Stimulated activated CD4-positive, alpha-beta T cell treated with anti-CD3 and anti-CD28 coated beads, Interleukin-12 subunit alpha, Interleukin-12 subunit beta, amount 100 ng/mL, for 24 hours (primary cell): ENCODE data around the gene ACVR2B.

Source experiments
- DNase-seq, 2 experiments: peaks; one replicate each; pipeline ENCODE4 v3.0.0-alpha.2; 2020; ENCODE audit warnings: low read depth in 2 of 2

ACVR2B gene

GRCh38 chr3:38458796-38459498, 5.3 kb downstream of the ACVR2B start:
- DNase-seq, result no peak

DNA sequence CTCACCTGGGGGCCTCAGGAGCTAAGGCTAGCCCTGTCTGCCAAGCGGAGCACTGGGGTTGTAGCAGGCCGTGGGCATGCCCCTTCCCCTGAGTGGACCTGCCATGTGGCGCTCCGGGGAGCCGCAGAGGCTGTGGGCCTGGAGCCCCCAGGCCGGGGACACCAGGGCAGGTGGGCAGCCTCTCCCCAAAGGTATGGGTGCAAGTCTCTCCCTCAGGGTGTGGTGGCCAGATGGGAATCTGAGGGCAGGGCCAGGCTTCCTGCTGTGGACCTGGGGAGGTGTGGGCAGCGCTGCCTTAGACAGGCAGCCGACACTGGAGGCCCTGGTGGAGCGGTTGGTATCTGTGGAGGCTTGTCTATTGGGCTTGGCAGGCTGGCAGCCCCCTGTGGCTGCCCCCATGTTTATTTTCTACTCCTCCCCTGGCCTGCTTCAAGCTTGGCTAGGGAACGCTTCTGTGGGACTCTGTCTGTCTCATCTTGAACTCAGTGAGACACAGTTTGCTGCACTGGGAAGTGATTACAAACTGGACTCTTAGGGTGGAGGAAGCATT, 5.9 kb downstream of the ACVR2B start:
- DNase-seq, result no peak

DNA sequence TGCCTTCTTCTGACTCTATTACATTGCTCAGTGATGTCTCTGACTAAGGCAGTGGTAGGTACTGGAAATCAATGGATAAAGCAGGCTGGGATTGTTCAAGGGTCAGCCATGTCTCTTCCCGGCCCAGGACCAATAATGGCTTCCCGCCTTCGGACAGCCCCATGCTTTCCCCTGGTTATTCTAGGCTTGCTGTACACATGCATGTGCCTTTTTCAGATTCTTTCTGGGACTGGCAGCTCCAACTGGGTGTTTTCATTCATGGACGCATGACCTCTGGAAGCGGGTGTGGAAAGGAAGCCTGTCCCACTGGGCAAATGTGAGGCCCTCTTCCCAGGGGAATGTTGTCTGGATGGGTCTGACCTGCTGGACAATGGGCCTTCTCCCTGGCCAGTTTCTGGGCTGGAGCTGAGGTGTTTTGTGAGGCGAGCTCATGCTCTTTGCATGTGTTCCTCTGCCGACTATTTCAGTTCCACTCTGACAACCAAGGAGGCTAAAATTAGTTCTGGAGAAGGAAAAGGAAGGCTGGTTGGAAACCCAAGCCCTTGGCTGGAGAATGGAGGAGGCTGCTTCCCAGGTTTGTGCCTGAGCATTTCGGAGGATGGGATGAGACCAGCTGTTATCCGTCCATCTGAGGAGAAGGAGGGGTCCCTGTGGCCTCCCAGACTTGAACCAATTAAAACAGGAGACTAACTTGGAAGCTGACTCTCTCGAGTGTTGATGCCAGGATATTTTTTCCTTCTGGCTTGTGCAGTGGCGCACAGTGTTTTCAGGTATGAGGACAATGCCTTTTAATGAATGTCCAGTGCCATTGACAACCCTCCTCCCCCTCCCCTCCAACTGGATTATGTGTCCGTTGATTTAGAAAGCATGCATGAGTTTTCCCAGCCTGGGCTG, 6.9 kb downstream of the ACVR2B start:
- no peak for DNase-seq

DNA sequence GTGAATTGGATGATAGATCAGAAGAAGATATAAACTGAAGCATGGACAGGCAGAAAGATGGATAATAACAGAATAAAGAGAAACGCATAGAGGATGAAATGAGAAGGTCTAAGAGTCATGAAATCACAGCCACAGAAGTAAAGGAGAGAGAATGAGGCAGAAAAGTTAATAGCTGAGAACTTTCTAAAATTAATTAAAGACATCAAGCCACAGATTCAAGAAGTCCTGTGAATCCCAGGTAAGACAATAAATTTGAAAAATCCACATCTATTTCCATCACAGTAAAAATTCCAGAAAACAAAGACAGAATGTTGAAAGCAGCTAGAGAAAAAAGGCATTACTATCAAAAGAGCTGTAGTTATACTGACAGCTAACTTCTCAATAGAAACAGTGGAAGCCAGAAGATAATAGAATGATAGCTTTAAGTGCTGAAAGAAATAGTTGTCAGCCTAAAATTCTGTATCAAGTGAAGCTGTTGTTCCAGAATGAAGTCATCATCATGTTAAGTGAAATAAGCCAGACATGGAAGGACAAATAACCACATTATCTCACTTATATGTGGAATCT, 12.0 kb downstream of the ACVR2B start:
- no peak for DNase-seq

- DNase-seq, result no peak
Measured at GRCh38 chr3:38468765-38469164, 15.1 kb downstream of the ACVR2B start.

GRCh38 chr3:38469852-38470251, 16.2 kb downstream of the ACVR2B start:
- DNase-seq, result no peak

DNA sequence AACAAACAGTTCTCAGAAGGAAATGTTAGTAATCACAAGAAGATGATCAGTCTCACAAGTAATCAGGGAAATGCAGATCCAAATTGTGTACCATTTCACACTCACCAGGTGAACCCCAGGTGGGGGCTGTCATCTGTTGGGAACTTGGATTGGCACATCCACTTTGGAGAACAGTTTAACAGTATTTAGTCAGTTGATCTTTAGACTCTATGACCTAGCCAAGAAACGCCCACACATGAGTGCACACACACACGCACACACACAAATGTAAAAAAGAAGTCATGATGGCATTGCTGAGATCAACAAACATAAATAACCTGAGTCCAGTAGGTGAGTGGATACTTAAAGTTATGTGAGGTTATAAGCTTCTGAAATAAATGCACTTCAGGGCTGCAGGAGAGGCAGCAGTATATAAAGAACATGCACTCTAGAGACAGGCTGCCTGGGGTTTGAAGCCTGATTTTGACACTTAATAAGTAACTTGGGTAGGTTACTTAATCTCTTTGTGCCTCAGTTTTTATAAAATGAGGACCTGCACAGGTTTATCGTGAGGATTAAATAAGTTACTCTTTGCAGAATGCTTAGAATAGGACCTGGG, 17.7 kb downstream of the ACVR2B start:
- no peak for DNase-seq

DNA sequence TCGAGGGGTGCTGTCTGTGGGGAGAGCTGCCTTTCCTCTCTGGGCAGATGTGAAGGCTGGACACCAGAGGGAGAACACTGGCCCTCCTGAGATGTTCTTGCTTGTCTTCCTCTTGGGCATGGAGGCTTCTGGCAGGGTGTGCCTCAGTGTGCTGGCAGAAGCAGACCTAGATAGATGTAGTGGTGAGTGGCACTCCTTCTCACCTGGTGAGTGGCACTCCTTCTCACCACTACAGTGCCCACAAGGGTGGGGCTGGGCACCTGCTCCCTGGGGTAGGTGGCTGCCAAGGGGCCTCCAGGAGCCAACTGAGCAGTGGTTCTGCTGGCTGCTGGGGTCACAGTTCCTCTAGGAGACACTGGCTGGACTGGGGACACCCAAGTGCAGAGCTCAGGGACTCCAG, 18.7 kb downstream of the ACVR2B start:
- no peak for DNase-seq

DNA sequence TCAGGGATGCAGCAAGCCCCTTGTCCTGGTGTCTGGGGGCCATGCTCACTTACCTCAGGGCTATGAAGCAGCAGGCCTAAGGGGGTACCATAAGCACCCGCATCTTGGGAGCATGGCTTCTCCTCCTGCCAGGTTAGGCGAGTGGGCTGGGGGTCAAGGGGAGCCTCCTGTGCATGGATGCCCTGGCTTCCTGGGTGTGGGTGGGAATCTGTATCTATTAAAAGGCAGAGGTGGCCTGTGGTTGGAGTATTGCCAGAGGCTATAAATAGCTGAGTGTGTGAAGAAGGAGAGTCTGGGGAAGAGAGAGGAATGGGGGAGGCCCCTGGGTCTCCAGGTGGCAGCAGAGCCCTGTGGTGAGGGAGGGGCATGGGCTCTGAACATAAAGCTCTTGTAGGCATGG, 19.5 kb downstream of the ACVR2B start:
- no peak for DNase-seq

- DNase-seq, result no peak
Measured at GRCh38 chr3:38474928-38475605, 21.4 kb downstream of the ACVR2B start.

DNA sequence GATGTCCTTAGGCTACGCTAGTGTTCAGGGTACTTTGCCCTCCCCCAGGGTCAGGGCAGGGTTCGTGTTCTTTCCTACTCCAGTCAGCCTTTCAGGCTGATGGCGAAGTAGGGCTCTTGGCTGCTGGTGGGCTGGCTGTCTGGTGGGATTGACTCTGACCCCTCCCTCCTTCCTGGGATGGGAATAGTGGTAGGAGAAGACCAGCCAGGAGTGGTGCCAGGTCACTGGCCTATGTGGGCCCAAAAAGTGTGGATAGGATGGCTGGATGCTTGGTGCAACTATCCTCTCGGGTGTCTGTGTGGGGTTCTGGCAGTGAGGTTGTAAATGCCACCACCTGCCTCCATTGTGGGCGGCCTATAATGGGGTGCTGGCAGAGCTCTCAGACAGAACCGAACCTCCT, 22.0 kb downstream of the ACVR2B start:
- DNase-seq, result no peak

- DNase-seq, result no peak
Measured at GRCh38 chr3:38476157-38476756, 22.6 kb downstream of the ACVR2B start.

DNA sequence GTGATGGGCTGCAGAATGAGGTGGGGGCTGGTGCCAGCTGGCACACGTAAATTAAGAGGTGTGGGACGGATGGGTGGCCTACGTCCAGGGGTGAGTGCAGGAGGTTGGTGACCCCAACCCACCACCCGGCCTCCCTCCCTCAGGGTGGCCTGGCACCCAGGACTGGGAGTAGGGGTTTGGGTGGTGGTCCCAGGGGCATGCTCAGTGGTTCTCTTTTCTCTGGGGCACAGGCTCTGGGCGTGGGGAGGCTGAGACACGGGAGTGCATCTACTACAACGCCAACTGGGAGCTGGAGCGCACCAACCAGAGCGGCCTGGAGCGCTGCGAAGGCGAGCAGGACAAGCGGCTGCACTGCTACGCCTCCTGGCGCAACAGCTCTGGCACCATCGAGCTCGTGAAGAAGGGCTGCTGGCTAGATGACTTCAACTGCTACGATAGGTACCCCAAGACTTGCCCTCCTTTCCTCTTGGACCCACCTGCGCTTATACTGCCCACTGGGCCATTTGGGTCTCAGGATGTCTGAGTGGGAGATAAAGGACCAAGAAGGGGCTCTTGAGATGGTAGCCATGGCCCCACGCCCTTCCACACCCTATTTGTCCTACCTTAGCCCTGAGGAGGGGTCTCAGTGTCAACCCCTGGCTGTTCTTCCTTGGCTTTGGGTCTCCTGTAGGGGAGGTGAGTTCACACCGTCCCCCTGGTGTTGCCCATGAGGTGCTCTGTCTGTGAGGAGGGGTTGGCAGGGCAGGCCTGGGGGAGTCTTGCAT, 23.5 kb downstream of the ACVR2B start:
- DNase-seq, result no peak

DNA sequence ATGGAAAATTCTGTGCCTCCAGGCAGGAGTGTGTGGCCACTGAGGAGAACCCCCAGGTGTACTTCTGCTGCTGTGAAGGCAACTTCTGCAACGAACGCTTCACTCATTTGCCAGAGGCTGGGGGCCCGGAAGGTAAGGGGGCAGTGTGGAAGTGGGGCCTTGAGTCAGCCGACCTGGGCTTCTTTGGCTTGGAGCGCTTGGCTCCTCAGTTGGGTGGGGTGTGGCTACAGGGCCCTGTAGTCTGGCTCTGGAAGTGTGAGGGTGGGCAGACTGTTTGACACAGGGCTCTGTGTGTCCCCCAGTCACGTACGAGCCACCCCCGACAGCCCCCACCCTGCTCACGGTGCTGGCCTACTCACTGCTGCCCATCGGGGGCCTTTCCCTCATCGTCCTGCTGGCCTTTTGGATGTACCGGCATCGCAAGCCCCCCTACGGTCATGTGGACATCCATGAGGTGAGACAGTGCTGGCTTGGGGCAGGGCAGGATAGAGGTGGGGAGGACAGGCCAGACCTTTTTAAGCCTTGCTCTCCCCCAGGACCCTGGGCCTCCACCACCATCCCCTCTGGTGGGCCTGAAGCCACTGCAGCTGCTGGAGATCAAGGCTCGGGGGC, 24.3 kb downstream of the ACVR2B start:
- DNase-seq, result no peak

DNA sequence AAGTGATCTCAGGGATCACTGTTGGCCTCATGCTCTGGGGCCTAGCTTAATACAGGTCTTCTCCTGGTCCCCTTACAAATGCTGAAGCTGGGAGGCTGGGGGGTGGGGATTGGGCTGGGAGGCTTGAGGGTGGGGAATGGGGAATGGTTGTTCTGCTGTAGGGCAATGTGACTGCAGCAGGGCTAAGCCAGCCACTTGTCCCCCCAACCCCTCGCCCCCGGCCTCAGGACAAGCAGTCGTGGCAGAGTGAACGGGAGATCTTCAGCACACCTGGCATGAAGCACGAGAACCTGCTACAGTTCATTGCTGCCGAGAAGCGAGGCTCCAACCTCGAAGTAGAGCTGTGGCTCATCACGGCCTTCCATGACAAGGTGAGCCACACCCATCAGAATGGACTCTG, 25.2 kb downstream of the ACVR2B start:
- no peak for DNase-seq

GRCh38 chr3:38479431-38480092, 25.9 kb downstream of the ACVR2B start:
- no peak for DNase-seq

DNA sequence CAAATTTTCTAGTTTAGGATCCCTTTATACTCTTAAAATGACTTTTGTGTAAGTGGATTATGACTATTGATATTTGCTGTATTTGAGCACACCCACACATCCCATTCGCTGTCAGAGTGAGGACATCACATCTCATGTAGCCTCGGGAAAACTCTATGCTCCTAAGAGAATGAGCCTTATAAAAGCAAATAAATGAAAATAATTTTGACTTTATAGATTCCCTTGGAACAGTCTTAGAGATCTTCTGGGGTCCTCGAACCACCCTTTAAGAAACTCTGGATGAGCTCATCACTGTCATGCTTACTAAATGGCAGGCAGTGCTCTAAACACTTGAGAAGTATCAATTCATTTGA, 26.4 kb downstream of the ACVR2B start:
- no peak for DNase-seq

DNA sequence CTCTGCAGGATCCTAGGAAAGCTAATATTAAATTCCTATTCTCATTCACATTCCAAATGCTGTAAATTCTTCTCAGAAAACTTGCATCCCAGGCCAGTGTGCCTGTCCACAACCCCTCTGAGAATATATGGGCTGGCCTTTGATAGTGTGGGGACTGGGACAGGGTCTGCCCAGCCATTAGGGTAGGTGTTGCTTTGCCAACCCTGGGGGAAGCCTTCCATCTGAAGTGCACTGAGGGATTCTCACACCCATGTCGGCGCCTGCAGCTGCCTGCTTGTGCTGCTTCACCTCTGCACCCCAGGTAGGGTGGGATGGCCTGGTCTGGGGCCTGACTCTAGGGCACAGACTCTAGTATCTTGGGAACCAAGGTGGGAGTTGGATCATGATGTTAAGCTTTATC, 27.2 kb downstream of the ACVR2B start:
- no peak for DNase-seq

DNA sequence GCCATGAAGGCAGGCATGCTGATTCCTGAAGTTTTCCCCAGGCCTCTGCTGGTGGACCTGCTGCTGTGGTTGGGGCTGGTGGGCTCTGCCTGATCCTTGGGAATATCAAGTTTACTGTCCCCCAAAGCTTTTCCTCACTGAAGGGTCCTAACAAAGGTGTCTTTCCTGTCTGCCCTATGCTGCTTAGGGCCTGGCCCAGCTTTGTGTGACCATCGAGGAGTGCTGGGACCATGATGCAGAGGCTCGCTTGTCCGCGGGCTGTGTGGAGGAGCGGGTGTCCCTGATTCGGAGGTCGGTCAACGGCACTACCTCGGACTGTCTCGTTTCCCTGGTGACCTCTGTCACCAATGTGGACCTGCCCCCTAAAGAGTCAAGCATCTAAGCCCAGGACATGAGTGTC, 29.3 kb downstream of the ACVR2B start:
- DNase-seq, result no peak

DNA sequence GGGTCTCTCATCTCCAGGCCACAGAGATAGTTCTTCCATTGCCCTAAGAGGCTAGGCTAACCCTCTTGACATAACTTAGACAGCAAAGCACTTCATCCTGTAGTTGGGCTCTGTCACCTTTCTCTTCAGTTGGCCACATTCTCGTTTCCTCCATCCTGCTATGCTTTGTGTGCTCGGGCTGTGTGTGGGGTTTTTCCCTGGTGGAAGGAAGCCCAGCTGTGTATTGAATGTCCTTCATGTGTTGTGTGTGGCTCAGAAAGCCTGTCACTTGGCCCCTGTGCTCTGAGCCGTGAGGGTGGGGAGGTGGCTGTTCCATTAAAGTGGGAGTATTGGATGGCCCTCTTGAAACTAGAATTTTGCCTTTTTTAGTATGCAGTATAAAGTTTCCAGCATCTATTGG, 33.6 kb downstream of the ACVR2B start:
- no peak for DNase-seq
